K562 (cell line): ENCODE results near the gene LIN28B. TPM values are rescaled to one million over a fixed set of nuclear protein-coding genes. Genes with fewer than 3 reads are reported as not detected.

Experiments used
- DPF2 ChIP-seq: fragments of 450-650 bp; IDR thresholded peaks from 2 replicates; pipeline ENCODE4 v1.6.1; 2016
- GTF2E2 ChIP-seq: fragments of 200-800 bp; sonication (Bioruptor generic); IDR thresholded peaks from 2 replicates; pipeline ENCODE4 v1.6.1; 2016; ENCODE audit warnings: missing genetic modification characterization, missing compliant biosample characterization
- NFRKB ChIP-seq: fragments of 450-650 bp; IDR thresholded peaks from 2 replicates; pipeline ENCODE4 v1.6.1; 2016; ENCODE audit warnings: low read depth
- TAF1 ChIP-seq: IDR thresholded peaks from 2 replicates; pipeline ENCODE4 v1.6.1; 2011; ENCODE audit warnings: mild to moderate bottlenecking, low read length, moderate library complexity; ENCODE audit not compliant: insufficient read depth, control insufficient read depth, severe bottlenecking; ENCODE audit errors: extremely low read depth
- ZNF644 ChIP-seq: fragments of 200-800 bp; sonication (Bioruptor generic); IDR thresholded peaks from 2 replicates; pipeline ENCODE4 v1.6.1; 2016; ENCODE audit warnings: low read depth, missing genetic modification characterization, missing compliant biosample characterization
- ZNF695 ChIP-seq: fragments of 450-650 bp; formaldehyde crosslinking; IDR thresholded peaks from 2 replicates; pipeline ENCODE4 v1.4.0; 2020; ENCODE audit warnings: mild to moderate bottlenecking, moderate library complexity
- polyA plus RNA-seq, 8 experiments: library from polyadenylated mRNA; depleted of rRNA in 4 of 8; stranded (reverse) in 5 of 8; unstranded in 3 of 8; fragments of >200 nt; fragmentation: Nextera tagmentation in 2 of 8; fragmentation: Illumina TruSeq in 1 of 8; extraction: Ambion mirVana in 2 of 8; extraction: Trizol in 1 of 8; gene quantifications; 2 replicates each; pipeline versions ENCODE4 v1.2.1 to v1.2.3, GENCODE V29; 2011 to 2014; ENCODE audit warnings: inconsistent platforms in 1 of 8, missing spikeins in 1 of 8
- total RNA-seq, 7 experiments: library from RNA; depleted of rRNA in 6 of 7; stranded (reverse); fragments of >200 nt in 6 of 7; fragmentation: Illumina TruSeq in 2 of 7; extraction: Trizol in 2 of 7; gene quantifications; 2 replicates each; pipeline versions ENCODE4 v1.2.1 to v1.2.3, GENCODE V29; 2011 to 2021; ENCODE audit warnings: low replicate concordance in 1 of 7
- TF ChIP-seq, protein P1 (sequence below), 2 experiments: fragments of 150-350 bp in 1 of 2; IDR thresholded peaks; 2 replicates each; pipeline ENCODE4 v1.6.1; 2012 to 2016; ENCODE audit warnings: low read depth in 2 of 2, low read length in 2 of 2, mild to moderate bottlenecking in 1 of 2, moderate library complexity in 1 of 2
- TF ChIP-seq, protein P2 (sequence below): fragments of 250-450 bp; sonication (Bioruptor Pico); IDR thresholded peaks from 2 replicates; pipeline ENCODE4 v1.5.0; 2021; ENCODE audit warnings: mild to moderate bottlenecking, moderate library complexity
- TF ChIP-seq, protein P3 (sequence below): fragments of 450-650 bp; IDR thresholded peaks from 2 replicates; pipeline ENCODE4 v1.6.1; 2016

Gene LIN28B
- total and polyA plus RNA-seq, 9 of the 15 experiments (the other 6 are each of a cell fraction or from before 2014, with no cell fraction given), result 20.9 to 77.3 (median 42.1) TPM

DNA sequence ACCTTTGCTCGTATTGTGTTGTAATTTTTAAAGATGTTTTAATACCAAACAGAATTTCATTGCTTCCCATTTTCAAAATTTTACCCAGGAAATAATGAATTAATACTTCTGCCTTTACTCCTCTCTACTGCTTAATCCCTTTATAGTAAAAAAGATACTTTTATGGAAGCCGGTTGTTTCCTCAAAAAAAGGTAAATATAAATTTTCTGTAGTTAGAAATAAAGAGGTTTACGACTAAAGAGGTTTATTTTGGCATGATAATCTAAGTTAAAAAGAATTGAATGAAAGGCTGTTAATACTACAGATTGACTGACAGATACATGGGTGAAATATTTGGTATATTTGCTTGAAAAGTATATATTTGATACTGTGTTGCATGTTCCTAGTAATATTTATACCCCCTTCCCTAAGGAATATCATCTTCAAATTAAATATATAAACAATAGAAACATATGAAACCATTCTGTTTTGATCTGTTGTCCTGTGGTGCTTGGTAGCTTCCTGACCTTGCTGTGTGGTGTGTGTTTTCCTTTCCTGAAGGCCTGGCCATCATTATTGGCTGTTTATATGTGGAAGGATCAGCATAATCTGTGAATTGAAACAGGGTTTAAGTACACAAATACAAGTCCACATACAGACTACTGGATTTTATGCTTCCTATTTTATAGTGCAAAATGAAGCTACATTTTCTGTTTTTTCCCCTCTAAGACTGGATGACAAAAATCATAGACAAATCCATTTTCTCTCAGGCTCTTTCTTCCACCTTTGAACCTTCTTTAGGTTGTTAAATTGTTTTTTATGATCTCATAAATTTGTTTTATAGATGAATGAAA lies 2.3 kb downstream of the LIN28B start (continued):
- TF ChIP-seq, protein P1, sequence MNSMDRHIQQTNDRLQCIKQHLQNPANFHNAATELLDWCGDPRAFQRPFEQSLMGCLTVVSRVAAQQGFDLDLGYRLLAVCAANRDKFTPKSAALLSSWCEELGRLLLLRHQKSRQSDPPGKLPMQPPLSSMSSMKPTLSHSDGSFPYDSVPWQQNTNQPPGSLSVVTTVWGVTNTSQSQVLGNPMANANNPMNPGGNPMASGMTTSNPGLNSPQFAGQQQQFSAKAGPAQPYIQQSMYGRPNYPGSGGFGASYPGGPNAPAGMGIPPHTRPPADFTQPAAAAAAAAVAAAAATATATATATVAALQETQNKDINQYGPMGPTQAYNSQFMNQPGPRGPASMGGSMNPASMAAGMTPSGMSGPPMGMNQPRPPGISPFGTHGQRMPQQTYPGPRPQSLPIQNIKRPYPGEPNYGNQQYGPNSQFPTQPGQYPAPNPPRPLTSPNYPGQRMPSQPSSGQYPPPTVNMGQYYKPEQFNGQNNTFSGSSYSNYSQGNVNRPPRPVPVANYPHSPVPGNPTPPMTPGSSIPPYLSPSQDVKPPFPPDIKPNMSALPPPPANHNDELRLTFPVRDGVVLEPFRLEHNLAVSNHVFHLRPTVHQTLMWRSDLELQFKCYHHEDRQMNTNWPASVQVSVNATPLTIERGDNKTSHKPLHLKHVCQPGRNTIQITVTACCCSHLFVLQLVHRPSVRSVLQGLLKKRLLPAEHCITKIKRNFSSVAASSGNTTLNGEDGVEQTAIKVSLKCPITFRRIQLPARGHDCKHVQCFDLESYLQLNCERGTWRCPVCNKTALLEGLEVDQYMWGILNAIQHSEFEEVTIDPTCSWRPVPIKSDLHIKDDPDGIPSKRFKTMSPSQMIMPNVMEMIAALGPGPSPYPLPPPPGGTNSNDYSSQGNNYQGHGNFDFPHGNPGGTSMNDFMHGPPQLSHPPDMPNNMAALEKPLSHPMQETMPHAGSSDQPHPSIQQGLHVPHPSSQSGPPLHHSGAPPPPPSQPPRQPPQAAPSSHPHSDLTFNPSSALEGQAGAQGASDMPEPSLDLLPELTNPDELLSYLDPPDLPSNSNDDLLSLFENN (IDR thresholded peaks at IDR 0.05; ENCODE audit: low read depth in 2 of 2, low read length in 2 of 2), result no peak
- TF ChIP-seq, protein P2, sequence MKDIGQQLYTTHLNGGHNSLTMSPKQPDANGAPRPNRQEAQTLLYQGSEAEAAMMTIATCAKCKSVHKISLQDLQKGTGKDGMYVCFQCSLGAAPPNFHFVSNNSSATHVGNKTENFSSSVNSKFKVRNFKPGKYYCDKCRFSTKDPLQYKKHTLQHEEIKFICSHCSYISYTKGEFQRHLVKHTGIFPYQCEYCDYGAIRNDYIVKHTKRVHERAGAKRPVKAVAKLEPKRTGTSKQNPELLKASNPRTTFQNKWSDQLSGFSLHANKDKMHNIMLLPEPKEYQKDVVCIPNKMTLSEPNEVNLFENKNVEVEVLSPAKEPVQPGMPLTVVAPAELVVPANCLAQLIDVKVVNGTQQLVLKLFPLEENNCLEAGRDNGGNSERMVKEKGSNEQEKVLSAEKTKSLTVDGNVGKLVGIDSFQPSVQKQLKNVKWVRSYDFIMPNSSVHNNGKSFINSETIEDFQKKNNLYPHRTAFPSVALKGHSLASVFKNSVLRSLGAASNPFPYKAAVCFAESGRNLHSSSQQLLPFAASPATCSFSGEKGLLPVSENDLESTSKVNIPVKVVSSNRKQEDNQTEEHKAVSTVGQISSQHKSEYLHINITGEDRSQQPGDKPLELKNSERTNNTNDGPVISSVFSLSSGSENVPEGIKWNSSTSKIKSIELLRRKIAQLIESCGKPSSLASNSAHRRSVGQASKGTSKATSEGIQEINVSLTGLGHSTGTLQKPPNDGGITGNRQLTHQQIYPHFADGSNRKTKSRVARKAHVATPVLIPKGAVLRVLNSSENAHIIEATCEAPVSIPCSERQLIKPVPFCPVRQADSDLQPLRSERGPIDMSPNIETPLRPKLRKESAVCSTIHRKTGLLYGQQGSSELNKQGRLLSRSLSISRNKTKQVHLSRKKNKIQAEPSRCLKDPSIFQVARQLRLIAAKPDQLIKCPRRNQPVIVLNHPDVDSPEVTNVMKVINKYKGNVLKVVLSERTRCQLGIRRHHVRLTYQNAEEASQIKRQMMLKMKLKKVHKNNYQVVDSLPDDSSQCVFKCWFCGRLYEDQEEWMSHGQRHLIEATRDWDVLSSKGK (CRISPR knock-in tag), result no peak
- no peak for TF ChIP-seq ZNF695 (CRISPR knock-in tag)
- TF ChIP-seq, protein P3, sequence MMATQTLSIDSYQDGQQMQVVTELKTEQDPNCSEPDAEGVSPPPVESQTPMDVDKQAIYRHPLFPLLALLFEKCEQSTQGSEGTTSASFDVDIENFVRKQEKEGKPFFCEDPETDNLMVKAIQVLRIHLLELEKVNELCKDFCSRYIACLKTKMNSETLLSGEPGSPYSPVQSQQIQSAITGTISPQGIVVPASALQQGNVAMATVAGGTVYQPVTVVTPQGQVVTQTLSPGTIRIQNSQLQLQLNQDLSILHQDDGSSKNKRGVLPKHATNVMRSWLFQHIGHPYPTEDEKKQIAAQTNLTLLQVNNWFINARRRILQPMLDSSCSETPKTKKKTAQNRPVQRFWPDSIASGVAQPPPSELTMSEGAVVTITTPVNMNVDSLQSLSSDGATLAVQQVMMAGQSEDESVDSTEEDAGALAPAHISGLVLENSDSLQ, result peak; percentile 68
- TF ChIP-seq ZNF644, result no peak
- TF ChIP-seq TAF1, result peak; percentile 49
- peak; percentile 71 for TF ChIP-seq GTF2E2 (tag)
- TF ChIP-seq NFRKB, result peak; percentile 41; the same call in 1 of the 2 replicates
- TF ChIP-seq DPF2, result no peak
